Mucosa of descending colon (tissue), 3 donors: ENCODE results near the gene LCP2. TPM values are rescaled to one million over a fixed set of nuclear protein-coding genes. Genes with fewer than 3 reads are reported as not detected.

ENCODE experiments used
- ATAC-seq: fragments of 200-7000 bp; cut with Tn5 transposase; one replicate; pipeline ENCODE4 v1.9.1; 2020; ENCODE audit warnings: mild to moderate bottlenecking, moderate library complexity
- DNase-seq, 3 donors: peaks; one replicate each; pipeline ENCODE4 v3.0.0-alpha.2; 2020
- H3K36me3 ChIP-seq: fragments of 200-600 bp; one replicate; pipeline ENCODE4 v1.8.0; 2021; ENCODE audit warnings: low read depth, mild to moderate bottlenecking
- H3K4me1 ChIP-seq: fragments of 200-600 bp; one replicate; pipeline ENCODE4 v1.8.0; 2021; ENCODE audit warnings: low read depth, mild to moderate bottlenecking
- H3K4me3 ChIP-seq: fragments of 200-600 bp; one replicate; pipeline ENCODE4 v1.8.0; 2021; ENCODE audit warnings: mild to moderate bottlenecking
- H3K9me3 ChIP-seq: fragments of 200-600 bp; one replicate; pipeline ENCODE4 v1.8.0; 2021; ENCODE audit warnings: mild to moderate bottlenecking
- CTCF ChIP-seq: fragments of 200-600 bp; IDR thresholded peaks from one replicate; pipeline ENCODE4 v1.8.0; 2022; ENCODE audit warnings: antibody characterized with exemption, mild to moderate bottlenecking
- intact Hi-C, 2 donors: fragments of 100-400 bp; cut with DNase I in 1 of 2; cut with micrococcal nuclease in 1 of 2; formaldehyde crosslinking; loops; one replicate each; pipeline versions ENCODE4 v1.11.0 to v1.11.1; 2022; cut with DNase I, micrococcal nuclease
- total RNA-seq, 3 donors: library from RNA; stranded (reverse); fragmentation: NEBNext Ultra II Directional in 2 of 3; extraction: Animal tissue kit (Norgen Biotek cat#: 25700) in 2 of 3; gene quantifications; one replicate each; pipeline versions ENCODE4 v1.2.1 to v1.2.4, GENCODE V29; 2021 to 2023
- donor health status: DM: no; HTN: no; CAD: no; lungs with moderate emphysema.
- donor health status: DM: no; HTN: no; CAD: no.
- donor health status: DM: no; HTN: yes; CAD: no.

The LCP2 gene
- total RNA-seq, 3 donors from 2014 or later = 13.5 to 24.5 (median 22.9) TPM

- no peak for DNase-seq
- Histone ChIP-seq H3K4me1 (no peaks in the 10 kb centered on the region), H3K36me3 (no peaks in the 10 kb centered on the region), H3K4me3 (no peak overlapping the region), H3K9me3 (no peaks in the 10 kb centered on the region)
- intact Hi-C loops = no loop called here
- ATAC-seq = no peak
- no peak for TF ChIP-seq CTCF
These were observed 3.0 kb downstream of the LCP2 start for GRCh38 chr5:170294556-170294955.

- Histone ChIP-seq H3K4me3 (no peak overlapping the region), H3K9me3 (no peaks in the 10 kb centered on the region), H3K4me1 (no peaks in the 10 kb centered on the region), H3K36me3 (no peaks in the 10 kb centered on the region)
- ATAC-seq = no peak
- no peak for TF ChIP-seq CTCF
- intact Hi-C loops = no loop called here
- DNase-seq = no peak
These were observed 3.5 kb downstream of the LCP2 start for GRCh38 chr5:170294057-170294456.

- no peak overlapping the region for H3K4me3 ChIP-seq
- DNase-seq (peak; percentile 52 to 77 (median 59)), ATAC-seq (peak; percentile 73)
- no peak for TF ChIP-seq CTCF
- intact Hi-C loops = no loop called here
- H3K4me1 ChIP-seq = no peaks in the 10 kb centered on the region
- no peaks in the 10 kb centered on the region for H3K36me3 ChIP-seq
- H3K9me3 ChIP-seq = no peaks in the 10 kb centered on the region
These were observed 4.3 kb downstream of the LCP2 start for GRCh38 chr5:170293273-170293672.

GRCh38 chr5:170292179-170293104, 5.1 kb downstream of the LCP2 start:
- ATAC-seq (no peak), DNase-seq (no peak)
- no peaks in the 10 kb centered on the region for H3K4me1 ChIP-seq
- no peak for TF ChIP-seq CTCF
- H3K4me3 ChIP-seq = no peak overlapping the region
- H3K9me3 ChIP-seq = no peaks in the 10 kb centered on the region
- no peaks in the 10 kb centered on the region for H3K36me3 ChIP-seq
- intact Hi-C loops = no loop called here

- no peak overlapping the region for H3K4me3 ChIP-seq
- H3K4me1 ChIP-seq = no peaks in the 10 kb centered on the region
- ATAC-seq (no peak), DNase-seq (no peak)
- intact Hi-C loops = no loop called here
- H3K36me3 ChIP-seq = no peaks in the 10 kb centered on the region
- H3K9me3 ChIP-seq = no peaks in the 10 kb centered on the region
- TF ChIP-seq CTCF = no peak
These were observed 7.1 kb downstream of the LCP2 start for GRCh38 chr5:170290498-170290897.
